Keratinocyte (primary cell): ENCODE measurements around the gene TBCC. TPM values are rescaled to one million over a fixed set of nuclear protein-coding genes. Genes with fewer than 3 reads are reported as not detected.

ENCODE experiments used
- DNase-seq: peaks from one replicate; pipeline ENCODE4 v3.0.0-alpha.2; 2011; ENCODE audit warnings: low read depth, missing footprints, low spot score
- FAIRE-seq: peaks from 2 replicates; lab custom pipeline; 2011; peaks lifted over from hg19 to GRCh38; lab: Jason Lieb, UNC
- H2AFZ ChIP-seq: 2 replicates; pipeline ENCODE4 v1.6.0; 2012; ENCODE audit warnings: low read length, control low read depth, inconsistent platforms; ENCODE audit not compliant: control insufficient read depth
- H3K27ac ChIP-seq: 2 replicates; pipeline ENCODE4 v1.5.1; 2011; ENCODE audit warnings: low read length; ENCODE audit not compliant: control insufficient read depth, insufficient read depth
- H3K27me3 ChIP-seq: 3 replicates; pipeline ENCODE4 v1.6.0; 2011; ENCODE audit warnings: low read length; ENCODE audit not compliant: control insufficient read depth, insufficient read depth; ENCODE audit errors: extremely low read depth
- H3K36me3 ChIP-seq, 2 experiments: 2 replicates in 1 of 2; 3 replicates in 1 of 2; pipeline ENCODE4 v1.5.1; 2011; ENCODE audit warnings: low read length in 2 of 2, mild to moderate bottlenecking in 1 of 2; ENCODE audit not compliant: control insufficient read depth in 2 of 2, insufficient read depth in 2 of 2; ENCODE audit errors: extremely low read depth in 1 of 2
- H3K4me1 ChIP-seq: 3 replicates; pipeline ENCODE4 v1.5.1; 2011; ENCODE audit warnings: low read length; ENCODE audit not compliant: control insufficient read depth, insufficient read depth; ENCODE audit errors: extremely low read depth
- H3K4me2 ChIP-seq: 3 replicates; pipeline ENCODE4 v1.6.0; 2011; ENCODE audit warnings: low read depth, low read length; ENCODE audit not compliant: control insufficient read depth, insufficient read depth; ENCODE audit errors: extremely low read depth
- H3K4me3 ChIP-seq, 3 experiments: fragments of 200-600 bp in 1 of 3; sonication (generic) in 1 of 3; 2 replicates in 2 of 3; 3 replicates in 1 of 3; pipeline ENCODE4 v1.5.1; 2011 to 2016; ENCODE audit warnings: low read length in 3 of 3, mild to moderate bottlenecking in 3 of 3, control low read depth in 2 of 3, inconsistent platforms in 1 of 3, low read depth in 1 of 3, mixed read lengths in 1 of 3, mixed run types in 1 of 3, moderate library complexity in 1 of 3; ENCODE audit not compliant: control insufficient read depth in 2 of 3, insufficient read depth in 2 of 3; ENCODE audit errors: extremely low read depth in 1 of 3
- H3K79me2 ChIP-seq: 2 replicates; pipeline ENCODE4 v1.6.0; 2012; ENCODE audit warnings: low read length; ENCODE audit not compliant: control insufficient read depth, insufficient read depth
- H3K9ac ChIP-seq: 3 replicates; pipeline ENCODE4 v1.6.0; 2011; ENCODE audit warnings: low read length; ENCODE audit not compliant: control insufficient read depth, insufficient read depth; ENCODE audit errors: extremely low read depth
- H3K9me1 ChIP-seq: 3 replicates; pipeline ENCODE4 v1.6.0; 2011; ENCODE audit warnings: low read length; ENCODE audit not compliant: control insufficient read depth, insufficient read depth; ENCODE audit errors: extremely low read depth
- H3K9me3 ChIP-seq: 2 replicates; pipeline ENCODE4 v1.5.1; 2012; ENCODE audit warnings: low read depth, low read length; ENCODE audit not compliant: control insufficient read depth
- H4K20me1 ChIP-seq: 3 replicates; pipeline ENCODE4 v1.6.0; 2011; ENCODE audit warnings: low read length; ENCODE audit not compliant: control insufficient read depth, insufficient read depth; ENCODE audit errors: extremely low read depth
- EZH2 ChIP-seq: IDR thresholded peaks from one replicate; pipeline ENCODE4 v1.6.1; 2012; ENCODE audit warnings: inconsistent platforms, mild to moderate bottlenecking, low read length, moderate library complexity
- dilution Hi-C: fragments of 300-500 bp; cut with MboI; formaldehyde crosslinking; loops from one replicate; pipeline ENCODE4 v1.7.0; 2020; ENCODE audit warnings: low sequenced_read_pairs; ENCODE audit not compliant: extremely low pct_ligation_motif_present
- polyA plus RNA-seq, 5 experiments: library from polyadenylated mRNA; depleted of rRNA in 3 of 5; stranded (reverse) in 3 of 5; stranded (forward) in 1 of 5; unstranded in 1 of 5; fragments of >200 nt; gene quantifications; 1 replicate in 1 of 5; 2 replicates in 3 of 5; 3 replicates in 1 of 5; pipeline versions ENCODE4 v1.2.1 to v1.2.3, GENCODE V29; 2011 to 2012; ENCODE audit warnings: missing spikeins in 2 of 5, low read depth in 1 of 5, low replicate concordance in 1 of 5
- TF ChIP-seq, protein P1 (sequence below), 3 experiments: IDR thresholded peaks in 1 of 3; conservative IDR thresholded peaks in 1 of 3; optimal IDR thresholded peaks in 1 of 3; 2 replicates in 2 of 3; 3 replicates in 1 of 3; pipeline versions ENCODE3 to v1.5.1; 2011; ENCODE audit warnings: low read length in 3 of 3, mild to moderate bottlenecking in 3 of 3, moderate library complexity in 2 of 3, control low read depth in 1 of 3, inconsistent platforms in 1 of 3; ENCODE audit not compliant: insufficient read depth in 2 of 3; ENCODE audit errors: extremely low read depth in 1 of 3

TBCC gene
- polyA plus RNA-seq, 1 donor (not counting 4 experiments of a cell fraction or from before 2014, with no cell fraction given) = 16.7 TPM

DNA sequence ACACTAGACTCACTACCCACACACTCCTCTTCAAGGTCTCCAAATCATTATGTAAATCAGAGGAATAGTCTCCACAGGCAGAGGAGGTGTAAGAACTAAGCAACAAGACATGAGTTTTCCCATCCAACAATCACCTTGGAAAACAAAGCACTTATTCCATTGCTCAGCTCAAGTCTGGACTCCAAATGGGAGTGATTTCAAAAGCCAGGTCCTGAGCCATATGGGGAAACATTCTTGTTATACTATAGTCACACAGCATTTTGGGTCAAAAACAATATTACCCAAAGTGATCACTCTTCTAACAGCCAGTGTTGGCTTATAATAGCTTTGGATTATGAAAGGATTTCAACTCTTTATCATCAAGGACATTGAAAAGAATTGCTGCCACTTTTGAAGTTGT, 19.9 kb downstream of the TBCC start:
- DNase-seq = no peak

DNA sequence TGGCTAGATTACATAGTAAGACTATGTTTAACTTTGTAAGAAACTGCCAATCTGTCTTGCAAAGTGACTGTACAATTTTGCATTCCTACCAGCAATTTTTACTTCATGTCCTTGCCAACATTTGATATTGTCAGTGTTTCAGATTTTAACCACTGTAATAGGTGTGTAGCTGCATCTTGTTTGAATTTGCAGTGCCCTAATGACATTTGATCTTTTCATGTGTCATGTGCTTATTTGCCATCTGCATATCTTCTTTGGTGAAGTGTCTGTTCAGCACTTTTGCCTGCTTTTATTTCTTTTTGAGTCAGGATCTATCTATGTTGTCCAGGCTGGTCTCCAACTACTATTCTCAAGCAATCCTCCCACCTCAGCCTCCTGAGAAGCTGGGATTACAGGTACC, 21.1 kb downstream of the TBCC start:
- no peaks in the 10 kb centered on the region for H4K20me1 ChIP-seq
- no peak overlapping the region for H3K27ac ChIP-seq
- H3K79me2 ChIP-seq = no peaks in the 10 kb centered on the region
- H2AFZ ChIP-seq = no peak overlapping the region
- H3K4me3 ChIP-seq = no peak overlapping the region
- dilution Hi-C loops = no loop called here
- DNase-seq (no peak), FAIRE-seq (no peak)
- peaks cover 18% of the 10 kb centered on the region for H3K4me1 ChIP-seq
- no peaks in the 10 kb centered on the region for H3K27me3 ChIP-seq
- H3K9me3 ChIP-seq = no peaks in the 10 kb centered on the region
- H3K9ac ChIP-seq = no peak overlapping the region
- no peaks in the 10 kb centered on the region for H3K36me3 ChIP-seq
- H3K9me1 ChIP-seq = no peaks in the 10 kb centered on the region
- no peak overlapping the region for H3K4me2 ChIP-seq
- TF ChIP-seq, protein P1, sequence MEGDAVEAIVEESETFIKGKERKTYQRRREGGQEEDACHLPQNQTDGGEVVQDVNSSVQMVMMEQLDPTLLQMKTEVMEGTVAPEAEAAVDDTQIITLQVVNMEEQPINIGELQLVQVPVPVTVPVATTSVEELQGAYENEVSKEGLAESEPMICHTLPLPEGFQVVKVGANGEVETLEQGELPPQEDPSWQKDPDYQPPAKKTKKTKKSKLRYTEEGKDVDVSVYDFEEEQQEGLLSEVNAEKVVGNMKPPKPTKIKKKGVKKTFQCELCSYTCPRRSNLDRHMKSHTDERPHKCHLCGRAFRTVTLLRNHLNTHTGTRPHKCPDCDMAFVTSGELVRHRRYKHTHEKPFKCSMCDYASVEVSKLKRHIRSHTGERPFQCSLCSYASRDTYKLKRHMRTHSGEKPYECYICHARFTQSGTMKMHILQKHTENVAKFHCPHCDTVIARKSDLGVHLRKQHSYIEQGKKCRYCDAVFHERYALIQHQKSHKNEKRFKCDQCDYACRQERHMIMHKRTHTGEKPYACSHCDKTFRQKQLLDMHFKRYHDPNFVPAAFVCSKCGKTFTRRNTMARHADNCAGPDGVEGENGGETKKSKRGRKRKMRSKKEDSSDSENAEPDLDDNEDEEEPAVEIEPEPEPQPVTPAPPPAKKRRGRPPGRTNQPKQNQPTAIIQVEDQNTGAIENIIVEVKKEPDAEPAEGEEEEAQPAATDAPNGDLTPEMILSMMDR (optimal IDR thresholded peaks at IDR 0.05 in 1 of 3, IDR thresholded peaks at IDR 0.05 in 1 of 3, conservative IDR thresholded peaks at IDR 0.05 in 1 of 3; ENCODE audit: extremely low read depth in 1 of 3, insufficient read depth in 2 of 3, low read length in 3 of 3) = no peak
- no peak for TF ChIP-seq EZH2

More for the DNA sequence above, 19.9 kb downstream of the TBCC start:
- Histone ChIP-seq H4K20me1 (no peaks in the 10 kb centered on the region), H3K36me3 (no peaks in the 10 kb centered on the region), H3K4me3 (no peak overlapping the region), H3K9ac (no peak overlapping the region), H3K79me2 (no peaks in the 10 kb centered on the region), H2AFZ (no peak overlapping the region), H3K27me3 (no peaks in the 10 kb centered on the region), H3K27ac (no peak overlapping the region), H3K9me1 (no peaks in the 10 kb centered on the region), H3K4me2 (no peak overlapping the region), H3K9me3 (no peaks in the 10 kb centered on the region), H3K4me1 (peaks cover 12% of the 10 kb centered on the region)
- TF ChIP-seq, protein P1 (optimal IDR thresholded peaks at IDR 0.05 in 1 of 3, IDR thresholded peaks at IDR 0.05 in 1 of 3, conservative IDR thresholded peaks at IDR 0.05 in 1 of 3; ENCODE audit: extremely low read depth in 1 of 3, insufficient read depth in 2 of 3, low read length in 3 of 3) = no peak
- no peak for TF ChIP-seq EZH2
- peak; percentile 17 for FAIRE-seq
- dilution Hi-C loops = no loop called here
